MV-4-11 (cell line): ENCODE measurements around the gene TFR2.

Source experiments
- DNase-seq: peaks from one replicate; lab custom pipeline; 2025; lab: John Stamatoyannopoulos, UW

The TFR2 gene

DNA sequence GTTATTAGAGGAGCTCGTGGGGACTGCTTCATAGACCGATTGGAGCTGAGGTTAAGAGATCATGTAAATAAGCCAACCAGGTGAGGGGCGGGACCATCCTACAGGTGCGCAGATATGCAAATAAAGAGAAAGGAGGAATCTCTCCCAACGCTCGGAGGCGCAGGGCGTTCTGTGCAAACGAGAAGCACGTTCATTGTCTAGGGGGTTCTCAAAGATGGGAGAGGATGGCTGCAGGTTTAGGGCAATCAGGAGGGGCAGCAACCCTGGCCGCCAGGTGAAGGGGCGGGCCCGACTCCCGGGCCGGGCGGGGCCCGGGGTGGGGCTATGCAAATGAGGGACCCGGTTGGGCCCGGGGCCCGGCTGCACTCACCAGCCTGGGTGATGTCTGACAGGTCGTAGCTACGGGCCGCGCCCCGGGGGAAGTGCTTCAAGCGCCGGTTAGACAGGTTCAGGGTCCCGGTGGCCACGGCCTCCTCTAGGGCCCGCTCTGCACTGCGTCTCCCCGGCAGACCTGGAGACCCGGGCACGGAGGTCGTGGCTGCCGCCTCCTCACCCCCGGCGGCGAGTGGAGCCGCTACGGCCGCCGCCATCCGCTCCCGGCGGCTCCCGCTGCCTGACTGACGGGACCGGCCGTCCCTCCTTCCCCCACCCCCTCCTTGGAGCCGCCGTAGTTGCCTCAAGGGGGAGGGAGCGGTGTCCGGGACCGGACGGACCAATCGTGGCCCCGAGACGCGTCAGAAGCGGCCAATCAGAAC, 55.7 kb downstream of the TFR2 start, which contains the start of gene LRCH4:
TSS of gene LRCH4 (minus strand) at position 619 of the 755 bp plus-strand sequence. CDS start at position 590, 29 bp downstream.
- DNase-seq: no peak

DNA sequence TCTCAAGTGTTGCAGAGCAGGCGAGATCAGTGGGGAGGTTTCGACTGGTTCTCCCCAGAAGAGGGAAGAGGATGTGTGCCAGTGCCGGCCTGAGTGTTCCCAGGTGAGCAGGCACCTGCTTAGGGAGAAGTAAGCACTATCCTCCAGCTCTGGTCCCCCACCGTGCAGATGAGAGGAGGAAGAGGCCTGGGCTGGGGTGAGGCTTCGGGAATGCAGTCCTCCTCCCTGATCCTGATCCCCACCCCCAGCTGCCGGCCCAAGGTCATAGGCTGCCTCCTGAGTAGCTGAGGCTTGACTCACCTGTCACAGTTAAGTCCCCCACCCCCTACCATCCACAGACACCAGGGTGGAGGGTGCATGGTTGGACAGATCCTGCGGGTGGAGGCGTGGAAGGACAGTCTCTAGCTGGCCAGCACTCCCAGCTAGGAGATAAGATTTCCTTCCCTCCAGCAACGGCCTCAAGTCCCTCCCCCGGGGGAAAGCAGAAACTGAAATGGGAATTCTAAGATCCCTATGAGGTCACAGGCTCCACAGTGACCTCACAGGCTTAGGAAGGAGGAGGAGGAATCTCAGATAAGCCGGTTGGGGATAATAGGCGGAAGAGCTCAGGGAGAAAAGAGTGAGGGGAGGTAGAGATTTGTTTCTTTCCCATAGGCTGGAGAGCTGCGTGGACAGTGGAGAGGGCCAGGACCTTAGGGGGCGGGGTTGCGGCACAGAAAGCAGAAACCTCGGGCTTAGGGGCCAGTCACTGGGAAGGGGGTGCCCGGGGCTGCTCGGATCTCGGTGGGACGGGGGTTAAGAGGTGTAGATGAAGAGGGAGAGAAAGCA, 56.5 kb downstream of the TFR2 start:
- no peak for DNase-seq

DNA sequence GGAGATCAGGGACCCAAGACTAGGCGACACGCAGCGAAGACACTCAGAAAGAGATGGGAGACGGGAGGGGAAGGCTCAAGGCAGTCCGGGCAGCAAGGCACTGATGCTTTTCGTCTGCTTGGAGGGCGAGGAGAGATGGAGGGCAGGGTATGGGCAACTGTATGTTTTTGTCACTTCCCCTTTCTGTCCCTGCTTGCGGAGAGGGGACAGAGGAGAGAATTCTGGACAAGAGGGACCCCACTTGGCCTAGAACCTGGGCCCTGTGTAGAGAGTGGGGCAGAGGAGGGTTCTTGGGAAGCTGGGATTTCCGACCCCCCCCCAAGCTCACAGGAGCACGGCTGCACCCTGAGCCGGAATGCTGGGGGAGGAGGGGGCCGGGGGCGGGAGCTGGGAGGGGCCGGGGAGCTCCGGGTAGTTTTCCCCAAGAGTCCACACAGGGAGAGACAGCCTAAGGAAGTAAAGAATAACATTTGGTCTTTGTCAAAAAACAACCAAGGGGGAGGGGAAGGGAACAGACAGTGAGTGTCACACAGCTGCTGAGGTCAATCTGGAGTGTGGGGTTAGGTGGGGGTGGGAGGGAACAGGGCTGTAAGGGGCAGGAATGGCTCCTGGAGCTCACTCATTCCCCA, 57.2 kb downstream of the TFR2 start:
- DNase-seq: peak; percentile 55

DNA sequence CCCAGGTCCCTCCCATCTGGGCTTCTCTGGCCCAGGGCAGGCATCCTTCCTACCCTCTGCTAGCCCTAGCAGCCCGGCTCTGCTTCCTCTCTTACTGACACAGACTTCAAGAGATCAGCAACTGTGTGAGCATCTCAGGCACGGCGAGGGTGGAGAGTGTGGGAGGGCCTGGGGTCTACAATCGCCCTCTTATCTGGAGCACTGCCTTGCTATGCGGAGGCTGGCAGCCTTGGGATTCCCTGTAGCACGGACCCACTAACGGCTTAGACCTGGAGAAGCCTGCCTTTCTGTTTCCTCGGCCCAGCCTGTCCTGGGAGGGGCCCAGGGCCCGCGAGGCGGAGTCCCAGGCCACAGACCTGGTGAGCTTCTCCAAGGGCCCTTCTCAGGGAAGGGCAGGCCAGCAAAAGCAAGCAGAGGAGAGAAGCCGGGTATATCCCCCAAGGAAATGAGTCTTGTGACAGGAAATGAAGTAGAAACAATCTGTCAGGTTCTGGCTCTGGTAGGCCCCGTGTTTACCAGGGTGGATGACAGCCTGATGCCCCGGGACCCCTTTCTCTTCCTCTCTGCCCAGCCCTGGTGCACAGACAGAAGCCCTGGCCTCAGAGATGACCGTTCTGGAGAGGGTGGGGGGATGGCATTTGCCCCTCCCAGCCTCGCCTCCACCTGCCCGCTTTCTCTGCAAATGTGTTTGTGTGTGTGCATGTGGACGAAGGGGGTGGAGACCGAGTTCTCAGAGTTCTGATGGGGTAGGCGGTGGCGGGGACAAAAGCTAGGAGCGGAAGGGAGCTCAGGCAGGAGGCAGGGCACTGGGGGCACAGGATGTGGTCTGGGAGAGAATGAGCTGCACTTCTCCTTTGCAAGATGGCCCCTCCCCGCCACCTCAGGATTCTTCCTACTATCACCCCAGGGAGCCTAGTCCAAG, 58.0 kb downstream of the TFR2 start:
- peak; percentile 94 for DNase-seq

DNA sequence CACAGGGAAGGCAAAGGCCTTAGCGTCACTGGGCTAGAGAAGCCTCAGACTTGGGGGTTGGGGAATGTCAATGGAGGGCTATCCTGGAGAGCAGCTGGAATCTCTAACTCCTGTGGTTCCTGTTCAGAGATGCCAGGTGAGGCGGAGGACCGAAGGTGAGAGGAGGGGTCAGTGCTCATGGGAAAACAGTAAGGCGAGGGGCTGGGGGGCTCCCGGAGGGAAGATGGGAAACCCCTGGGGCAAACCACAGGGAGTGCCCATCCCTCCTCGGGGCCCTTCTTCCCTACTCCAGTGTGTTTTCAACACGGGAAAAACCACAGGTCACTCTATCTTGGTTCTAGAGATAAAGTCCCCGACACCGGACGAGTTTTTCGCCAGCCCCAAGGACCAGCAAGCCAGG, 58.7 kb downstream of the TFR2 start:
- no peak for DNase-seq

DNA sequence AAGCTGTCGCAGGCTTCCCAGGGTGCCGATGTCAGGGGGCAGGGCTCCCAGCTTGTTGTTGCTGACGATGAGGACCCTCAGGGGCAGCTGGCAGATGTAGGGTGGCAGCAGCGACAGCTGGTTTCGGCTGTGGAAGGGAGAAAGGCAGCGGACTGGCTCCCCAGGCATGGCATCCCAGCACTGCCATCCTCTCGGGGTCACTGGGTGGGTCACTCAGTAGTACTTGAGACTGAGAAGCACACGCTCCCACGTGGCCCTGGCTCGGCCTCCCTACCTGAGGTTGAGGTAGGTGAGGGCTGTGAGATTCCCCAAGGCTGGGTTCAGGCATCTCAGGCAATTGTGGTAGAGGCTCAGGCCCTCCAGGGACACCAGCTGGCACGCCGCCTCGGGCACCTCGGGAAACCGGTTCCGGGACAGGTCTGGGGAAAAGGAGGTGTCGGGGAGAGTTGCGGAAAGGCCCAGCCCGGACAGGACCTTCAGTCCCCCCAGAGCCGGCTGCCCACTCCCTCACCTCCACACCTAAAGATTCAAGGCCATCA, 59.2 kb downstream of the TFR2 start:
- no peak for DNase-seq

DNA sequence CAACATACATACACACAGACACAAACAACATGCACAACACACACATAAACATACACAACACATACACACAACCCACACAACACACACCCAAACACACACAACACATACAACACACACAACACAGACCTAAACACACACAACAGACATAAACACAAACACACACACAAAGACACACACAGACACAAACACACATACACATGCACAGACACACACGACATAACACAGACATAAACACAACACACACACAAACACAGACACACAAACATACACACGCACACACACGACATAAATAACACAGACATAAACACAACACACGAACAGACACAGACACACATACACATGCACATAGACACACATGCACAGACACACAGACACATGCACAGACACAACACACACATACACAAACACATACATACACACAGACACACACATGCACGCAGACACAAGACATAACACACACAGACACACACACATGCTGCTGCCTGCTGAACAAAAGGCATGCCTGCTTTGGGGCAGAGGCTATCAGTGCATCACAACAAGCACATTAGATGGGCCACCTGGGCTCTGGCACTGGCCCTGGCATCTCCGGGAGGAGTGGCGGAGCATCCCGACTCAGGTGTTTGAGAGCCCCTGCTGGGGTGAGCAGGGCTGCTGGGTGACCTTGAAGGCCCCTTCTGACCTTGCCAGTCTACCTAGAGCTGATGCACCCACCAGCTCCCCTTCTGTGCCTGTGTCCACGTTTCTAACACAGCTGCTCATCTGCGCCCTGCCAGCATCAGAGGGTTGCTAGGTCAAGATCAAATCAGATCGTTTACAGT, 60.7 kb downstream of the TFR2 start:
- no peak for DNase-seq

DNA sequence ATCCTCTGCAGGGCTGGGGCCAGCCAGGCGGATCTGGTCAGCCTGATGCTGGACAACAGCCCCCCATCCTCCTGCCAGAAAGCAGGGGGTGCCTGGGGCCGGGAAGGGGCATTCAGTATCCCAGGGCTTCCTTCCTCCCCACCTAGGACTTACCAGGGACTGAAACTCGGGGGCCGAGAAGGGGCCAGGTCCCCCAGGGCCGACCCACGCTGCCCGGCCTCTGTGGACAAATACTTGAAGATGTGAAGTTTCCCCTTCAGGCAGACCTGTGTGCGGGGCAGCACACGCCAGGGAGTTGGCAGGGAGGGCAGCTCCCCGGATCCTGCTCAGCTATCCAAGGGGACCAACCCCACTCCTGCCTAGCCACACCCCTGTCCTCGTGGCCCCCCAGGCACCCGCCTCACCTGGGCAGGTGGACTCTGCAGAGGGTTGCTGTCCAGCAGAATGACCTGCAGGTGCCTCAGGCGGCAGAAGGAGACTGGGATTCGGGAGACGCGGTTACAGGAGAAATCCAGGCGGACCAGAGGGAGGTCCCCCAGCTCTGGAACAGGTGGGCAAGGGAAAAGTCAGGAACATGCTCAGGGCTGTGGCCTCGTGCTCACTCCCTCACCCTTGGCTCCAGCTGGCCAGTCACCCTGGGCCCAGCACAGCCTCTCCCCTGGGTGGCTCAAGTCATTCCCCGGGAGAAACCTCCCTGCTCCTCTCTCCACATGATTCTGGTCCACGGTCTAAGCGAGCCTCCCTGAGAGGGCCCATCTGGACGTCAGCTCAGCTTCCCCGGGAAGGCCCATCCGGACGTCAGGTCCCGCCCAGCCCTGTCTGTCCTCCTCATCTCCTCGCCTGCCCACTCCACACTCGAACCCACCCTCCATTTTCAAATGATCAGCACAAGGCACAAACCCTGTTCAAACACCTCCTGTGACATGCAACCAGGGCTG, 62.8 kb downstream of the TFR2 start:
- DNase-seq: no peak

DNA sequence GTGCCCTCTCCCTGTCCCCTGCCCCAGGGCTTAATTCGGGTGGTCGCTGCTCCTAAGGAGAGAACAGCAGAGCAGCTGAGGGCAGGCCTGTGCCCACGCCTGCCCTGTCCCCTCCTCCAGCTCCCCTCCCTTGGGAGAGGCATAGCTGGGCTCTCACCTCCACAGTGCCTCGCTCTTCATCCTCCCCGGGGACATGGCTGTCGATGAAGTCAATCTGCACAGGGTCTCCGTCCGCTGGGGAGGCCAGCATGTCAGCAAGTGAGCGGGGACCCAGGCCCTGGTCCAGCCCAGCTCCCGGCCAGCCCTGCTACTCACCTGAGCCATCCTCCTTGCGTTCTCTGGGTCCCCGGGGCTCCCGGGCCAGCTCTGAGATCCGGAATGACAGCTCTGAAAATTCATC, 63.8 kb downstream of the TFR2 start:
- DNase-seq: no peak

DNA sequence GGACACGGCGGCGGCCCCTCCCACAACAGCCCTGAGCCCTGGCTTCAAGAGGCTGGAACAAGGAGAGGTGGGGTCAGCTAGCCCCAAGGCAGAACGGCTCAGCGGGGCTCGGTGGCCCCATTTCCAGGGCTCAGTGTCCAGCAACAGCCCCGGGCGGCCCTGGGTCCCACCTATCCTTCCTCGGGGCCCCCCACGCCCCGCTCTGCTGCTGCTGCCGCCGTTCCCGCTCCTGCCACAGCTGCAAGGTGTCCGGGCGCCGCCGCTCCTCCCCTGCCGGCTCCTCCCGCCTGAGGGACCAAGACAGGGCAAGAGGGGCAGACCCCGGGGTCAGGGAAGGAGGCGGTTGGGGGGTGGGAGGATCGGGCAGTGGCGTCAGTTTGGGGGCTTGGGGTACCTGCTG, 64.2 kb downstream of the TFR2 start:
- no peak for DNase-seq

DNA sequence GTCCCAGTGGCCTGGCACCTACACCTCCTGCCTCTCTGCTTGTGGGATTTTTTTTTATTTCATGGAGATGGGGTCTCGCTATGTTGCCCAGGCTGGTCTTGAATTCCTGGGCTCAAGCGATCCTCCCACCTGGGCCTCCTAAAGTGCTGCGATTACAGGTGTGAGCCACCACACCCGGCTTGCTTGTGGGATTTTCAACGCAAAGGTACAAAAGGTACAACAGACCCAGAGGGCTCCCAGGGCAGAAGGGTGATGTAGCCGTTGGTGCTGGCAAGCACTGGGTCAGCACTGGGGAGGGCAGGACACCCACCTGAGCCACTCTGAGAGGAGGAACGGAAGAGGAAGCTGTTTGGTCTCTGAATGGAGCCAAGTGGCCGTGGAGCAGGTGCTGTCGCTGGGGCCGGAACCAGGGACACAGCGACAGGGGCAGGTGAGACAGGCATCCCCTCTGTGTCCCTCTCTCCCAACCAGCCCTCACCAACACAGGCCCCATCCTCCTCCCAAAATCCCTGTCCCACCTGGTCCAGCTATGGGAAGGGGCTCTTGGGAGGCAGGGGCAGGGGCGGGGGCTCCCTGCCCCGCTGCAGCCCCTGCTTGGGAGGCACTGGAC, 64.9 kb downstream of the TFR2 start:
- no peak for DNase-seq

DNA sequence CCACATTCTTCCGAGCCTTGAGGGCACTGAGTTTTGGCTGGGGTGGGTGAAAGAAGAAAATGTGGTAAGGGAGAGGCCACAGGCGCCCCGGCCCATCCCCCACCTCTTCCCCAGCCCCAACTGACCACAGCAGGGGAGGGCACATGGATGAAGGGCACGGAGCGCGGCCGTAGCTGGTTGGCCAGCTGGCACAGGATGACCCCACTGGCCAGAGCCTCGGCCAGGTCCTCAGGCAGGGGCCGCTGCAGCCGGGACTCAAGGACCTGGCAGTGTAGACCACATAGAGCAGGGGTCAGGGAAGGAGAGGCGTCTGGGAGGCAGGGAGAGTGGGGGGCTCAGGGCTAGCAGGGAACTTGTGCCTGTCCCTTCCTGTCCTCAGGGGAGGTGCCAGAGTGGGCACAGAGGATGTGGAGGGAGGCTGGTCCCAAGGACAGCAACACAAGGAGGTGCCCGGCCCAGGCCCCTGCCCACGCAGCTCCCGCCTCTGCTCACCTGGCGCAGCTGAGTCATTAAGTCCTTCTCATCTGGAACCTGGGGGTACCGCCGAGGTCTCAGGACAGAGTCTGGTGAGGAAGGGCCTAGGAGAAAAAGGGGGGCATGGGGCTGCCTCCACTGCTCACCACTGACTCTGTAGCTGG, 65.5 kb downstream of the TFR2 start:
- no peak for DNase-seq

DNA sequence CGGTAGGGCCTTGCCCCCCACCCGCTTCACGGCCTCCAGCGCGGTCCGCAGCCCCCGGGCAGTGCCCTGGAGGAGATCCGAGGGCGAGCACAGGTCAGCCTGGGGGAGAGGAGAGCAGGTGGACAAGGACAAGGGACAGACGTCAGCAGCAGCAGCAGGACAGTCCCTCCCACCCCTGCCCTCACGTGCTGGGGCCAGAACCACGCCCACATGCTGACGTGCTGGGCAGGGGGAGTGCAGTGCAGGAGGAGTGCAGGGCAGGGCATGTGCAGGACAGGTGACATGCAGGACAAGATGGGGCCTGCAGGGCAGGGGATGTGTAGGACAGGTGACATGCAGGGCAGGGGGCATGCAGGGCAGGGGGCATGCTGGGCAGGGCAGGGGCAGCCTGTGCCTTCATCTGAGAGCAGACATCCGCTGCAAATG, 66.1 kb downstream of the TFR2 start:
- no peak for DNase-seq

DNA sequence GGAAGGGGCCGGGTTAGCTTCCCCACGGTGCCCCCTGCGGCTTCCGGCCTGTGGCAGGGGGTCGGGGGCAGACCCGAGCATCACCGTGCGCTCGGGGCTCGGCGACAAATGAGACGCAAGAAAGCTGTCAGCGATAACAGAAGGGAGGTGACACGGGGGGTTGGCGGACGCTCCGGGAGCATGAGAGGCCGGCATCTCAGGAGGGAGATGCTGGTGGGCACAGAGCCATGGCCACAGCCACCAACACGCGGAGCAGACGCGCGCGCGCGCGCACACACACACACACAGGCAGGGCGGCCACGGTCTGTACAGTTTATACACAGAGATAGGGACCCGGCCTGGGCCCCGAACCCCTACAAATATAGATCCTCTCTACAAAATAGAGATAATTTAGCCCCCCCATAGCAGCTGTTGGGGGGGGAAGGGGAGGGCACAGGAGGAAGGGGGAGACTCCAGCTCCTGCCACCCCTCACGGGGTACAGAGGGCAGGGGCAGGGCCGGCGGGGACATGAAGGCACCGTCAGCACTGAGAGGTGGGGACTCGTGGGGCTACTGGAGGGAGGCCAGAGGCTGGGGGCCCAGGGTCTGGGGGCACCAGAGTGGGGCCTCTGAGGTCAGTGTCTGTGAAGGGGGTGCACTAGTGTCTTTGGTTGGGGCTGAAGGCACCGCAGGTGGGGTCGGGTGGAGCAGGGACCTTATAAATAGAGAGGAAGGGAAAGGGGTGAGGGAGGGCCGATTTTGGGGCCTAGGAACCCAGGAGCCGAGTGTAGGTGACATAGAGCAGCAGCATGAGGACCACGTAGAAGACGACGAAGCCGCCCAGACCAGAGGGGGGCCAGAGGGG, 66.8 kb downstream of the TFR2 start:
- DNase-seq: no peak

DNA sequence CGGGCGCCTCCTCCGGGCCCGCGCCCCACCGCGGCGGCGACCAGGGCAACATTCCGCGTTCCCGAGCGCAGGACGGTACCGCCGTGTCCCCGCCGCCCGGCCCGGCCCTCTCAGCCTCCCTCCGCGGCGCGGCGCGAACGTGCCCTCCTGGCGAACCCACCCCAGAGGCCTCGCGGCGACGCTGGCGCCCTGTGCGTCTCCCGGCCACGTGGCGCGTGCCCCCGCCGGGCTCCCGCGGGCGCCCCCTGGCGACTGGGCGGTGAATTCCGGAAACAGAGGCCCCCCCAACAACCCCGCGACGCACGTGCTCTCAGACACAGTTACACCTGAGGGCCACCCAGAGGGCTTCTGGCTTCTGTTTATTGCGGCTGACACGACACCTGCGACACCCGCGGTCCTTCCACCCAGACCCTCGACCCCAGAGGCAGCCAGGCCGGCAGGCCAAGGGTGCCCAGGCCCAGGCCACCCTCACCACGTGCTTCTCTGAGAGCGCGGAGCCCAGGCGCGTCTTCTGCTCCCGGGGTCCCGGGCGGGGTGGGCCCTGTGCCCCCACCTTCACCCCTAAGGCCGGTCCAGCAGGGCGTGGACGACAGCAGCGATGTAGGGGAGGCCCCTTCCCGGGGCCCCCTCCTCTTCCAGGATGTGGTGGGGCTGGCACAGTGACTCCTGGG, 67.5 kb downstream of the TFR2 start, which contains the start of gene SAP25:
TSS of gene SAP25 (minus strand) at position 210 of the 671 bp plus-strand sequence. CDS start at position 52, 158 bp downstream.
- DNase-seq: no peak

DNA sequence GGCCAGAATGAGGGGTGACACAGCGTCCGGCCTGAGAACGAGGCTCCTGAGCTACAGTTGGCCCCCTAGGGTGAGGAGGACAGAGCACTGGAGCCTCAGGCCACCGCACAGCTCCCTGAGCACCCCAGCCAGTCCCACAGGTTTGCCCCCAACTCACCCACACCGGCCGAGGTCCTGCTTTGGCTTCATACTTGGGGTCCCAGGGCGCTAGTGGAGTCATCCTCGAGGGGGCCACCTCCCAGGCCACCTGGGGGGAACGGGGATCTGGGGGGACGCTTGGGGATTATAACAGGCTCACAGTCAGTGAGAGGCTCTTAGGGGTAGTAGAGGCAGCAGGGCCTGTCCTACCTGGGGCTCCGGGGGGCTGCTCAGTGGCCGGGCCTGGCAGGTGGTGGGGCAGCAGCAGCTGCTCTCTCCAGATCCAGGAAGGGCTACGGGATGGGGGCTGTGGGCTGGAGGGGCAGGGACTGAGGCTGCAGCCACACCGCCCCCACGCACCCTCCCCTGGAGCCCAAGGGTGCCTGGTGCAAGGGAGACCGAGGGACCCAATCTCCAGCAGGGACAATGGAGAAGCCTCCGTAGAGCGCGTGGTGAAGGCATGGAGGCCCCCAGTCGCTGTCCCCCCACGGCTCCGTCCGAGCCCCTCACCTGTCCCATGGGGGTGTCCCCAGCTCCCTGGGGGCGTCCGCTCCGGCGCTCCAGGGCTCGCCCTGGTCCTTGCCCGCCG, 68.2 kb downstream of the TFR2 start:
- no peak for DNase-seq
